ENCODE results near the gene ODF2L. TPM values are rescaled to one million over a fixed set of nuclear protein-coding genes. Genes with fewer than 3 reads are reported as not detected.

ODF2L gene
- total RNA-seq, 1 donor from 2014 or later, result 84.5 TPM

- Mint-ChIP-seq H3K36me3 (ENCODE audit: low read depth, unreplicated experiment) (peaks cover 31% of the 10 kb centered on the region), H3K4me3 (ENCODE audit: unreplicated experiment) (peak overlapping the region; percentile 47), H3K9me3 (ENCODE audit: unreplicated experiment) (peaks cover 4% of the 10 kb centered on the region), H3K27ac (ENCODE audit: unreplicated experiment) (no peak overlapping the region), H3K27me3 (ENCODE audit: unreplicated experiment) (no peaks in the 10 kb centered on the region), H3K4me1 (ENCODE audit: unreplicated experiment) (no peaks in the 10 kb centered on the region)
- TF ChIP-seq, protein P1, sequence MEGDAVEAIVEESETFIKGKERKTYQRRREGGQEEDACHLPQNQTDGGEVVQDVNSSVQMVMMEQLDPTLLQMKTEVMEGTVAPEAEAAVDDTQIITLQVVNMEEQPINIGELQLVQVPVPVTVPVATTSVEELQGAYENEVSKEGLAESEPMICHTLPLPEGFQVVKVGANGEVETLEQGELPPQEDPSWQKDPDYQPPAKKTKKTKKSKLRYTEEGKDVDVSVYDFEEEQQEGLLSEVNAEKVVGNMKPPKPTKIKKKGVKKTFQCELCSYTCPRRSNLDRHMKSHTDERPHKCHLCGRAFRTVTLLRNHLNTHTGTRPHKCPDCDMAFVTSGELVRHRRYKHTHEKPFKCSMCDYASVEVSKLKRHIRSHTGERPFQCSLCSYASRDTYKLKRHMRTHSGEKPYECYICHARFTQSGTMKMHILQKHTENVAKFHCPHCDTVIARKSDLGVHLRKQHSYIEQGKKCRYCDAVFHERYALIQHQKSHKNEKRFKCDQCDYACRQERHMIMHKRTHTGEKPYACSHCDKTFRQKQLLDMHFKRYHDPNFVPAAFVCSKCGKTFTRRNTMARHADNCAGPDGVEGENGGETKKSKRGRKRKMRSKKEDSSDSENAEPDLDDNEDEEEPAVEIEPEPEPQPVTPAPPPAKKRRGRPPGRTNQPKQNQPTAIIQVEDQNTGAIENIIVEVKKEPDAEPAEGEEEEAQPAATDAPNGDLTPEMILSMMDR (IDR thresholded peaks at IDR 0.05; ENCODE audit: unreplicated experiment), result no peak
- DNase-seq (ENCODE audit: low spot score), result no peak
Observed at GRCh38 chr1:86378813-86379212, 17.3 kb downstream of the ODF2L start.

- Mint-ChIP-seq H3K9me3 (ENCODE audit: unreplicated experiment) (peaks cover 4% of the 10 kb centered on the region), H3K4me3 (ENCODE audit: unreplicated experiment) (peak overlapping the region; percentile 45), H3K36me3 (ENCODE audit: low read depth, unreplicated experiment) (peaks cover 36% of the 10 kb centered on the region), H3K27me3 (ENCODE audit: unreplicated experiment) (no peaks in the 10 kb centered on the region), H3K4me1 (ENCODE audit: unreplicated experiment) (no peaks in the 10 kb centered on the region), H3K27ac (ENCODE audit: unreplicated experiment) (no peak overlapping the region)
- DNase-seq (ENCODE audit: low spot score), result no peak
- TF ChIP-seq, protein P1 (IDR thresholded peaks at IDR 0.05; ENCODE audit: unreplicated experiment), result no peak
Observed at GRCh38 chr1:86377341-86377740, 18.8 kb downstream of the ODF2L start.

- no peaks in the 10 kb centered on the region for H3K27me3 Mint-ChIP-seq (ENCODE audit: unreplicated experiment)
- no peak for DNase-seq (ENCODE audit: low spot score)
- H3K27ac Mint-ChIP-seq (ENCODE audit: unreplicated experiment), result no peak overlapping the region
- peaks cover 4% of the 10 kb centered on the region for H3K9me3 Mint-ChIP-seq (ENCODE audit: unreplicated experiment)
- TF ChIP-seq, protein P1 (IDR thresholded peaks at IDR 0.05; ENCODE audit: unreplicated experiment), result no peak
- no peak overlapping the region for H3K4me3 Mint-ChIP-seq (ENCODE audit: unreplicated experiment)
- no peaks in the 10 kb centered on the region for H3K4me1 Mint-ChIP-seq (ENCODE audit: unreplicated experiment)
- H3K36me3 Mint-ChIP-seq (ENCODE audit: low read depth, unreplicated experiment), result peaks cover 36% of the 10 kb centered on the region
Observed at GRCh38 chr1:86375688-86376087, 20.4 kb downstream of the ODF2L start.

- DNase-seq (ENCODE audit: low spot score), result no peak
- Mint-ChIP-seq H3K27ac (ENCODE audit: unreplicated experiment) (no peak overlapping the region), H3K9me3 (ENCODE audit: unreplicated experiment) (no peaks in the 10 kb centered on the region), H3K4me3 (ENCODE audit: unreplicated experiment) (no peak overlapping the region), H3K36me3 (ENCODE audit: low read depth, unreplicated experiment) (peaks cover 7% of the 10 kb centered on the region), H3K27me3 (ENCODE audit: unreplicated experiment) (no peaks in the 10 kb centered on the region), H3K4me1 (ENCODE audit: unreplicated experiment) (no peaks in the 10 kb centered on the region)
- TF ChIP-seq, protein P1 (IDR thresholded peaks at IDR 0.05; ENCODE audit: unreplicated experiment), result no peak
Observed at GRCh38 chr1:86370601-86371022, 25.5 kb downstream of the ODF2L start.

- TF ChIP-seq, protein P1 (IDR thresholded peaks at IDR 0.05; ENCODE audit: unreplicated experiment), result no peak
- Mint-ChIP-seq H3K4me1 (ENCODE audit: unreplicated experiment) (no peaks in the 10 kb centered on the region), H3K4me3 (ENCODE audit: unreplicated experiment) (no peak overlapping the region), H3K27me3 (ENCODE audit: unreplicated experiment) (no peaks in the 10 kb centered on the region), H3K9me3 (ENCODE audit: unreplicated experiment) (no peaks in the 10 kb centered on the region), H3K27ac (ENCODE audit: unreplicated experiment) (no peak overlapping the region), H3K36me3 (ENCODE audit: low read depth, unreplicated experiment) (peaks cover 4% of the 10 kb centered on the region)
- DNase-seq (ENCODE audit: low spot score), result no peak
Observed at GRCh38 chr1:86365896-86366295, 30.2 kb downstream of the ODF2L start.

Data from endothelial cell (in vitro differentiated cells).